ENCODE data around the gene PFKFB4. TPM values are rescaled to one million over a fixed set of nuclear protein-coding genes. Genes with fewer than 3 reads are reported as not detected.

PFKFB4 gene
- total RNA-seq, 1 donor from 2014 or later = 7.4 TPM

GRCh38 chr3:48585411-48585810 lies 28.8 kb upstream of the PFKFB4 start:
- DNase-seq (ENCODE audit: low spot score) = no peak

- no peak for DNase-seq (ENCODE audit: low spot score)
Observed at GRCh38 chr3:48584836-48585235, 28.2 kb upstream of the PFKFB4 start.

- no peak for DNase-seq (ENCODE audit: low spot score)
Observed at GRCh38 chr3:48581621-48582481, 25.2 kb upstream of the PFKFB4 start.

- DNase-seq (ENCODE audit: low spot score) = no peak
Observed at GRCh38 chr3:48576647-48577046, 20.0 kb upstream of the PFKFB4 start.

GRCh38 chr3:48575366-48575765 lies 18.8 kb upstream of the PFKFB4 start:
- DNase-seq (ENCODE audit: low spot score) = no peak

GRCh38 chr3:48573973-48574585 lies 17.5 kb upstream of the PFKFB4 start:
- DNase-seq (ENCODE audit: low spot score) = no peak

GRCh38 chr3:48572517-48572916 lies 15.9 kb upstream of the PFKFB4 start:
- no peak for DNase-seq (ENCODE audit: low spot score)

GRCh38 chr3:48571938-48572337 lies 15.3 kb upstream of the PFKFB4 start:
- DNase-seq (ENCODE audit: low spot score) = no peak

- no peak for DNase-seq (ENCODE audit: low spot score)
Observed at GRCh38 chr3:48569808-48570450, 13.3 kb upstream of the PFKFB4 start.

- DNase-seq (ENCODE audit: low spot score) = no peak
Observed at GRCh38 chr3:48569400-48569799, 12.8 kb upstream of the PFKFB4 start.

GRCh38 chr3:48568476-48568875 lies 11.9 kb upstream of the PFKFB4 start:
- no peak for DNase-seq (ENCODE audit: low spot score)

GRCh38 chr3:48567500-48567899 lies 10.9 kb upstream of the PFKFB4 start:
- DNase-seq (ENCODE audit: low spot score) = no peak

GRCh38 chr3:48567090-48567489 lies 10.5 kb upstream of the PFKFB4 start:
- DNase-seq (ENCODE audit: low spot score) = no peak

- DNase-seq (ENCODE audit: low spot score) = no peak
Observed at GRCh38 chr3:48566401-48566760, 9.8 kb upstream of the PFKFB4 start.

GRCh38 chr3:48565591-48566400 lies 9.2 kb upstream of the PFKFB4 start:
- DNase-seq (ENCODE audit: low spot score) = no peak

- no peak for DNase-seq (ENCODE audit: low spot score)
Observed at GRCh38 chr3:48565186-48565585, 8.6 kb upstream of the PFKFB4 start.

- DNase-seq (ENCODE audit: low spot score) = no peak
Observed at GRCh38 chr3:48564667-48565066, 8.1 kb upstream of the PFKFB4 start.

GRCh38 chr3:48564022-48564421 lies 7.4 kb upstream of the PFKFB4 start:
- no peak for DNase-seq (ENCODE audit: low spot score)

GRCh38 chr3:48563382-48563918 lies 6.8 kb upstream of the PFKFB4 start, which contains the start of gene UCN2:
Gene UCN2 (minus strand): TSS chr3:48563781. CDS start chr3:48563124, 657 bp downstream.
- no peak for DNase-seq (ENCODE audit: low spot score)

- no peak for DNase-seq (ENCODE audit: low spot score)
Observed at GRCh38 chr3:48562367-48563095, 5.9 kb upstream of the PFKFB4 start.
